Stimulated activated naive B cell treated with anti-CD40 and anti-IgM and Interleukin-4, amounts not matched to agents 10 μg/mL and 1 μg/mL and 100 μg/mL, for 72 hours (primary cell): Measurements from ENCODE around the gene SLC6A2.
"Not testable (repeated sequence)": the region's sequence is repeated elsewhere in the genome, so short reads cannot be mapped to it uniquely, and the experiment has no call there.

Source experiments
- ATAC-seq, 2 donors: fragments of 150-1000 bp; cut with Tn5 transposase; replicated peaks; 2 replicates each; pipeline ENCODE4 v1.10.0; 2021; ENCODE audit warnings: moderate library complexity in 1 of 2
- DNase-seq: peaks from one replicate; pipeline ENCODE4 v3.0.0; 2021
- H3K27ac Mint-ChIP-seq: one replicate; pipeline ENCODE4 v1.8.0; 2022; ENCODE audit warnings: mild to moderate bottlenecking, mixed read lengths
- H3K27me3 Mint-ChIP-seq, 2 donors: one replicate each; pipeline ENCODE4 v1.8.0; 2022; ENCODE audit warnings: mixed read lengths in 2 of 2
- H3K36me3 Mint-ChIP-seq, 2 donors: one replicate each; pipeline ENCODE4 v1.8.0; 2022; ENCODE audit warnings: mixed read lengths in 2 of 2, mild to moderate bottlenecking in 1 of 2
- H3K4me1 Mint-ChIP-seq, 2 donors: one replicate each; pipeline ENCODE4 v1.8.0; 2022; ENCODE audit warnings: mixed read lengths in 2 of 2, mild to moderate bottlenecking in 1 of 2
- H3K4me3 Mint-ChIP-seq, 2 donors: one replicate each; pipeline ENCODE4 v1.8.0; 2022; ENCODE audit warnings: mild to moderate bottlenecking in 2 of 2, mixed read lengths in 2 of 2, moderate library complexity in 1 of 2
- H3K9me3 Mint-ChIP-seq, 2 donors: one replicate each; pipeline ENCODE4 v1.8.0; 2022; ENCODE audit warnings: mixed read lengths in 2 of 2, mild to moderate bottlenecking in 1 of 2

SLC6A2 gene

GRCh38 chr16:55735120-55735781, 79.5 kb downstream of the SLC6A2 start:
- ATAC-seq (no peak), DNase-seq (no peak)
- no peak overlapping the region for H3K4me3 Mint-ChIP-seq
- H3K4me1 Mint-ChIP-seq: no peaks in the 10 kb centered on the region
- H3K27ac Mint-ChIP-seq: no peak overlapping the region
- H3K36me3 Mint-ChIP-seq: no peaks in the 10 kb centered on the region
- peaks cover 33 to 34% of the 10 kb centered on the region in 2 donors for H3K27me3 Mint-ChIP-seq
- H3K9me3 Mint-ChIP-seq: peaks cover 0 to 2% of the 10 kb centered on the region in 2 donors

- Mint-ChIP-seq H3K27me3 (peaks cover 25 to 34% of the 10 kb centered on the region in 2 donors), H3K9me3 (no peaks in the 10 kb centered on the region), H3K27ac (no peak overlapping the region), H3K36me3 (no peaks in the 10 kb centered on the region), H3K4me3 (no peak overlapping the region), H3K4me1 (no peaks in the 10 kb centered on the region)
- no peak for DNase-seq
- ATAC-seq: no peak
These were observed 80.9 kb downstream of the SLC6A2 start for GRCh38 chr16:55736671-55737070.

GRCh38 chr16:55737318-55737717, 81.5 kb downstream of the SLC6A2 start:
- Mint-ChIP-seq H3K27me3 (peaks cover 25 to 34% of the 10 kb centered on the region in 2 donors), H3K4me3 (no peak overlapping the region), H3K9me3 (no peaks in the 10 kb centered on the region), H3K27ac (no peak overlapping the region), H3K4me1 (no peaks in the 10 kb centered on the region), H3K36me3 (no peaks in the 10 kb centered on the region)
- ATAC-seq (no peak), DNase-seq (no peak)

- no peaks in the 10 kb centered on the region for H3K9me3 Mint-ChIP-seq
- H3K4me1 Mint-ChIP-seq: no peaks in the 10 kb centered on the region
- no peak for DNase-seq
- no peak for ATAC-seq
- no peak overlapping the region for H3K27ac Mint-ChIP-seq
- no peak overlapping the region for H3K4me3 Mint-ChIP-seq
- H3K27me3 Mint-ChIP-seq: peaks cover 25 to 34% of the 10 kb centered on the region in 2 donors
- no peaks in the 10 kb centered on the region for H3K36me3 Mint-ChIP-seq
These were observed 82.2 kb downstream of the SLC6A2 start for GRCh38 chr16:55737966-55738365.

- H3K4me1 Mint-ChIP-seq: no peaks in the 10 kb centered on the region
- no peak for ATAC-seq
- H3K9me3 Mint-ChIP-seq: no peaks in the 10 kb centered on the region
- H3K27me3 Mint-ChIP-seq: peaks cover 15 to 23% of the 10 kb centered on the region in 2 donors
- H3K4me3 Mint-ChIP-seq: no peak overlapping the region
- no peak for DNase-seq
- H3K36me3 Mint-ChIP-seq: no peaks in the 10 kb centered on the region
- H3K27ac Mint-ChIP-seq: no peak overlapping the region
These were observed 90.3 kb downstream of the SLC6A2 start for GRCh38 chr16:55746081-55746480.

GRCh38 chr16:55747785-55748184, 92.0 kb downstream of the SLC6A2 start:
- Mint-ChIP-seq H3K27ac (no peak overlapping the region), H3K4me1 (peaks cover 0 to 5% of the 10 kb centered on the region in 2 donors), H3K36me3 (no peaks in the 10 kb centered on the region), H3K27me3 (peaks cover 15 to 23% of the 10 kb centered on the region in 2 donors), H3K4me3 (no peak overlapping the region), H3K9me3 (peaks cover 5 to 7% of the 10 kb centered on the region in 2 donors)
- ATAC-seq (no peak), DNase-seq (no peak)

- not testable (repeated sequence) for DNase-seq, H3K27me3 Mint-ChIP-seq, ATAC-seq, H3K4me3 Mint-ChIP-seq, H3K36me3 Mint-ChIP-seq, H3K27ac Mint-ChIP-seq
- H3K9me3 Mint-ChIP-seq: peaks cover 12 to 13% of the 10 kb centered on the region in 2 donors
- H3K4me1 Mint-ChIP-seq: peaks cover 3 to 12% of the 10 kb centered on the region in 2 donors
These were observed 96.8 kb downstream of the SLC6A2 start for GRCh38 chr16:55752465-55753144.

- ATAC-seq, H3K27me3 Mint-ChIP-seq, H3K4me3 Mint-ChIP-seq, H3K27ac Mint-ChIP-seq, H3K36me3 Mint-ChIP-seq, DNase-seq: not testable (repeated sequence)
- Mint-ChIP-seq H3K4me1 (peaks cover 5 to 12% of the 10 kb centered on the region in 2 donors), H3K9me3 (peaks cover 12 to 13% of the 10 kb centered on the region in 2 donors)
These were observed 97.4 kb downstream of the SLC6A2 start for GRCh38 chr16:55753145-55753631.
